Hepatocyte (in vitro differentiated cells): ENCODE results near the gene ABHD16A. TPM values are rescaled to one million over a fixed set of nuclear protein-coding genes. Genes with fewer than 3 reads are reported as not detected.

Experiments
- DNase-seq: peaks from one replicate; pipeline ENCODE4 v3.0.0-alpha.2; 2016; ENCODE audit warnings: low spot score
- H2AFZ ChIP-seq: fragments of 200-600 bp; sonication (generic); 2 replicates; pipeline ENCODE4 v1.6.0; 2016; ENCODE audit warnings: antibody characterized with exemption, mild to moderate bottlenecking
- H3K27ac ChIP-seq: fragments of 200-600 bp; sonication (generic); 2 replicates; pipeline ENCODE4 v1.5.1; 2016; ENCODE audit warnings: mild to moderate bottlenecking
- H3K27me3 ChIP-seq: fragments of 200-600 bp; sonication (generic); 2 replicates; pipeline ENCODE4 v1.6.1; 2016
- H3K36me3 ChIP-seq: fragments of 200-600 bp; sonication (generic); replicated peaks from 2 replicates; pipeline ENCODE4 v1.5.1; 2016; ENCODE audit warnings: low read depth; ENCODE audit not compliant: insufficient read depth
- H3K4me1 ChIP-seq: fragments of 200-600 bp; sonication (generic); 2 replicates; pipeline ENCODE4 v1.5.1; 2016; ENCODE audit warnings: mild to moderate bottlenecking, moderate library complexity; ENCODE audit not compliant: insufficient read depth
- H3K4me2 ChIP-seq: fragments of 200-600 bp; sonication (generic); 2 replicates; pipeline ENCODE4 v1.6.0; 2016
- H3K4me3 ChIP-seq: fragments of 200-600 bp; sonication (generic); 2 replicates; pipeline ENCODE4 v1.5.1; 2016; ENCODE audit warnings: mild to moderate bottlenecking
- H3K79me2 ChIP-seq: fragments of 200-600 bp; sonication (generic); 2 replicates; pipeline ENCODE4 v1.6.0; 2017; ENCODE audit warnings: mild to moderate bottlenecking
- H3K9me2 ChIP-seq: fragments of 200-600 bp; sonication (generic); replicated peaks from 2 replicates; pipeline ENCODE4 v1.6.0; 2017; ENCODE audit warnings: mild to moderate bottlenecking; ENCODE audit not compliant: insufficient read depth
- H3K9me3 ChIP-seq: fragments of 200-600 bp; sonication (generic); 2 replicates; pipeline ENCODE4 v1.5.1; 2016; ENCODE audit warnings: low read depth, mild to moderate bottlenecking
- H4K20me1 ChIP-seq: fragments of 200-600 bp; sonication (generic); 2 replicates; pipeline ENCODE4 v1.6.0; 2016; ENCODE audit warnings: mild to moderate bottlenecking; ENCODE audit not compliant: insufficient read depth, poor library complexity, severe bottlenecking
- EZH2 ChIP-seq: fragments of 200-600 bp; sonication (generic); IDR thresholded peaks from 2 replicates; pipeline ENCODE4 v1.6.1; 2016; ENCODE audit warnings: antibody characterized with exemption, mild to moderate bottlenecking, borderline replicate concordance
- EZH2phosphoT487 ChIP-seq: fragments of 200-600 bp; sonication (generic); IDR thresholded peaks from one replicate; pipeline ENCODE4 v1.6.1; 2018; ENCODE audit warnings: antibody characterized with exemption, mild to moderate bottlenecking, low read depth, moderate library complexity; ENCODE audit not compliant: unreplicated experiment, severe bottlenecking
- WGBS: methylation state at CpG from one replicate; pipeline ENCODE4 v1.1.6; 2016; ENCODE audit warnings: low lambda C conversion rate; ENCODE audit errors: missing lambda C conversion rate; 5-methylcytosine and 5-hydroxymethylcytosine counted together
- polyA plus RNA-seq: library from polyadenylated mRNA; unstranded; fragments of >200 nt; fragmentation: Nextera tagmentation; extraction: Ambion mirVana; gene quantifications from 2 replicates; pipeline ENCODE4 v1.2.1, GENCODE V29; 2016
- total RNA-seq: library from RNA; depleted of rRNA; stranded (reverse); fragments of >200 nt; gene quantifications from 2 replicates; pipeline ENCODE4 v1.2.3, GENCODE V29; 2014
- TF ChIP-seq, protein P1 (sequence below): fragments of 200-600 bp; sonication (generic); IDR thresholded peaks from 2 replicates; pipeline ENCODE4 v1.5.1; 2016; ENCODE audit warnings: antibody characterized with exemption, mild to moderate bottlenecking; ENCODE audit not compliant: poor library complexity

ABHD16A gene
- total and polyA plus RNA-seq, 2 experiments from 2014 or later, result 63.2 to 94.7 TPM

DNA sequence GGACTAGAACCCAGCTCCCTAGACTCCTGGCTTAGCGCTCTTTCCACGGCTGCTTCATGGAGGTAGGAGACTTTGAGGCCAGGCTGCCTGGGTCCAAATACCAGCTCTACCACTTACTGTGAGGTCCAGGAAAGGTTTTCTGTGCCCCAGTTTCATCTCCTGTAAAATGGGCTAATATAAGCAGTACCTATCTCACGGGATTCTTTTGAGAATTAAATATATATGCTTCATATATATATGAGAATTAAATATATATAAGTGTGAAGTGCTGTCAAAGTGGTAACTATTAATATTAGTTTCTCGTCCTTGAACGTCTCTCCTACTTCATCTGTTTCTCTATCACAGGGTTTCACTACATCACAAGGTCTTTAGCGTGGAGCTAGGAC, 12.1 kb downstream of the ABHD16A start:
- H4K20me1 ChIP-seq, result no peaks in the 10 kb centered on the region
- H3K27me3 ChIP-seq, result no peaks in the 10 kb centered on the region
- no peak overlapping the region for H3K4me3 ChIP-seq
- no peak for DNase-seq
- WGBS, result 89% methylated on average over 6 of the region's 6 CpGs
- no peaks in the 10 kb centered on the region for H3K9me3 ChIP-seq
- peak overlapping the region; percentile 94 for H3K27ac ChIP-seq
- H3K36me3 ChIP-seq, result no peaks in the 10 kb centered on the region
- H3K4me1 ChIP-seq, result peaks cover 6% of the 10 kb centered on the region
- H3K9me2 ChIP-seq, result no peaks in the 10 kb centered on the region
- TF ChIP-seq, protein P1, sequence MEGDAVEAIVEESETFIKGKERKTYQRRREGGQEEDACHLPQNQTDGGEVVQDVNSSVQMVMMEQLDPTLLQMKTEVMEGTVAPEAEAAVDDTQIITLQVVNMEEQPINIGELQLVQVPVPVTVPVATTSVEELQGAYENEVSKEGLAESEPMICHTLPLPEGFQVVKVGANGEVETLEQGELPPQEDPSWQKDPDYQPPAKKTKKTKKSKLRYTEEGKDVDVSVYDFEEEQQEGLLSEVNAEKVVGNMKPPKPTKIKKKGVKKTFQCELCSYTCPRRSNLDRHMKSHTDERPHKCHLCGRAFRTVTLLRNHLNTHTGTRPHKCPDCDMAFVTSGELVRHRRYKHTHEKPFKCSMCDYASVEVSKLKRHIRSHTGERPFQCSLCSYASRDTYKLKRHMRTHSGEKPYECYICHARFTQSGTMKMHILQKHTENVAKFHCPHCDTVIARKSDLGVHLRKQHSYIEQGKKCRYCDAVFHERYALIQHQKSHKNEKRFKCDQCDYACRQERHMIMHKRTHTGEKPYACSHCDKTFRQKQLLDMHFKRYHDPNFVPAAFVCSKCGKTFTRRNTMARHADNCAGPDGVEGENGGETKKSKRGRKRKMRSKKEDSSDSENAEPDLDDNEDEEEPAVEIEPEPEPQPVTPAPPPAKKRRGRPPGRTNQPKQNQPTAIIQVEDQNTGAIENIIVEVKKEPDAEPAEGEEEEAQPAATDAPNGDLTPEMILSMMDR, result no peak
- TF ChIP-seq EZH2 (no peak), EZH2phosphoT487 (no peak)
- H2AFZ ChIP-seq, result no peak overlapping the region
- no peaks in the 10 kb centered on the region for H3K79me2 ChIP-seq
- peak overlapping the region; percentile 61 for H3K4me2 ChIP-seq

DNA sequence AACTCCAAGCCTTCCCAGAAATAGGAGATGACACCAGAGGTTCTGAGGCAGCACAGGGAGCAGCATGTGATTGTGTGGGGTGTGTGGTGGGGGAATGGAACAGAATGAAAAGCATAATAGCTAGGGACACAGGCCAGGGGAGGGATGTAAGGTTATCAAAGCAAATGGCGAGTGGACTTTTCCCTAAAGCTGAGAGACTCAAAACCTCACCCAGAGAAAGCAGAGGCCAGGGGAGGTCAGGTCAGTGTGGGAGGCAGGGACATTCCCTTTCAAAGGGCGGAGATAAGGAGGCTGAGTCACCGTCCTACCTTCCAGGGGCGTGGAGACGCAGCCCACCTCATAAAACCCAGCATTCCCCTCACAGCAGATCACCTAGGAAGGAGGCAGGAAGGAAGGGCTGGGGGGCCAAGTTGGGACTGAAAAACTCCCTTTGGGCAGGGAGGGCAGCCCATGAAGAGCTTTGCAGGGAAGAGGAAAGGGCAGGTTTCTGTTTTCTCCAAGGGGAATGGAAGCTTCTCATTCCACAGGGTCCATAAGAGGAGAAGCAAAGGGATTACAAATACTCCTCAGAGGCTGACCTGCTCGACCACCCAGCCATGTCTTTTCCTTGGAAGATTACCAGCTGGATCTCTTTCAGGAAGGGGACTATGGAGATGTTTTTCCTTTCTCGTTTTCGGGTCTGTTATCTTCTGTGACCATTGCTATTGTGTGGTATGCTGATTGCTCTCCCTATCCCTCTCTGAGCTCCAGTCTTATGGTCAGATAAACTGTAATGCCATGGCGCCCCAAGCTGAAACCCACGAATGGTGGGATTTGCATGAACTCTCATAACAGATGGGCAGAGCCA, 12.7 kb downstream of the ABHD16A start:
- Histone ChIP-seq H3K9me2 (no peaks in the 10 kb centered on the region), H3K9me3 (no peaks in the 10 kb centered on the region), H3K27ac (peak overlapping the region; percentile 94), H3K36me3 (no peaks in the 10 kb centered on the region), H3K79me2 (no peaks in the 10 kb centered on the region), H2AFZ (no peak overlapping the region), H3K4me2 (peak overlapping the region; percentile 62), H4K20me1 (no peaks in the 10 kb centered on the region), H3K4me1 (peaks cover 6% of the 10 kb centered on the region), H3K4me3 (no peak overlapping the region), H3K27me3 (no peaks in the 10 kb centered on the region)
- peak; percentile 79 for DNase-seq
- 51% methylated on average over 10 of the region's 10 CpGs for WGBS
- TF ChIP-seq, protein P1, result no peak
- TF ChIP-seq EZH2, result no peak
- TF ChIP-seq EZH2phosphoT487, result no peak

DNA sequence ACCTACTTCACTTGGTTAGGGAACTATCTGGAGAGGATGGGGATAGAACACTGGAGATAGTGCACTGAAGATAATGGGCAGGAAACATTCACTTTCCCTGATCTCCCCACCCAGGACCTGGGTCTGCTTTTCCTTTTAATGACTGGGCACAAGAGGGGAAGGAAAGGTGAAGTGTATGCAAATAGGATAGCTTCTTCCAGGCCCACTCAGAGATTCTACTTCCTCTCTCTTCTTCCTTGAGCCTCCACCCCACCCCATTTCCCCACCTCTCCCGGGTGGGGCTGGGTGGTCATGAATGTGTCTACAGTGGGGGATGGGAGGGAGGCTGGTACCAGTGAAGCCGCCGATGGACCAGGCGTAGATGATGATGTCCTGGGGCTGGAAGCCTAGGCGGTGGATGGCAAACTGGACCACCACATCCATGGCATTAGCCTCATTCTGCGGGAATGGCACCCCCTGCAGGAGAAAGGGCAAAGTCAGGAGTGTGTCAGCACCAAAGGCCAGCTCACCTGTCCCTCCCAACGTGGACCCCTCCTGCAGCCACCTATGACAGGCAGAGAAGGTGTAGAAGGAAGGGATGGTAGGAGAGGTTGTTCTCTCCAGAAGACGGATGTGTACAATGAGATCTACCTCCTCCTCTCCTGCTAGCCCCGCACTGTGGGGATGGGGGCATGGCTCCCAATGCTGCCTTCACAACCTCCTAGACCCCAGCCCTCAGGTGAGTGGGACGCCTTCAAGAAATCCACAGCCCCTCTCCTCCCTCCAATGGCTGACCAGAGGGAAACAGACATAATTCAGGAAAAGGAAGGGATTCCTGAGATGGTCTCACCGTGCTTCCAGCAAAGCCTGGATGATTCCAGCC, 13.6 kb downstream of the ABHD16A start:
- TF ChIP-seq, protein P1, result no peak
- TF ChIP-seq EZH2, result no peak
- no peak for TF ChIP-seq EZH2phosphoT487
- 77% methylated on average over 8 of the region's 11 CpGs for WGBS

More for the DNA sequence above, 13.6 kb downstream of the ABHD16A start:
- Histone ChIP-seq H3K27ac (peak overlapping the region; percentile 94), H3K9me2 (no peaks in the 10 kb centered on the region), H3K79me2 (no peaks in the 10 kb centered on the region), H3K4me1 (peaks cover 6% of the 10 kb centered on the region), H3K36me3 (no peaks in the 10 kb centered on the region), H2AFZ (no peak overlapping the region), H3K4me2 (peak overlapping the region; percentile 62), H4K20me1 (no peaks in the 10 kb centered on the region), H3K27me3 (no peaks in the 10 kb centered on the region), H3K9me3 (no peaks in the 10 kb centered on the region), H3K4me3 (no peak overlapping the region)
- no peak for DNase-seq
